Small intestine (tissue), 7 donors: ENCODE data around the gene MCF2L2. TPM values are rescaled to one million over a fixed set of nuclear protein-coding genes. Genes with fewer than 3 reads are reported as not detected.

Source experiments
- DNase-seq, 2 donors: peaks; one replicate each; pipeline versions ENCODE4 v3.0.0 to v3.0.0-alpha.2; 2013
- FAIRE-seq: peaks from 2 replicates; lab custom pipeline; 2012; peaks lifted over from hg19 to GRCh38; lab: Jason Lieb, UNC
- H3K27ac ChIP-seq, 3 donors: one replicate each; pipeline ENCODE4 v1.5.1; 2013; ENCODE audit warnings: low read length in 2 of 3, mild to moderate bottlenecking in 2 of 3, control low read depth in 1 of 3, inconsistent platforms in 1 of 3, low read depth in 1 of 3, moderate library complexity in 1 of 3
- H3K27me3 ChIP-seq, 3 donors: one replicate each; pipeline ENCODE4 v1.6.1; 2013; ENCODE audit warnings: low read length in 3 of 3, inconsistent platforms in 1 of 3; ENCODE audit not compliant: control insufficient read depth in 3 of 3, insufficient read depth in 3 of 3
- H3K36me3 ChIP-seq, 3 donors: one replicate each; pipeline ENCODE4 v1.6.1; 2013; ENCODE audit warnings: low read length in 3 of 3, inconsistent platforms in 1 of 3, low read depth in 1 of 3, mild to moderate bottlenecking in 1 of 3, moderate library complexity in 1 of 3; ENCODE audit not compliant: control insufficient read depth in 3 of 3, insufficient read depth in 2 of 3
- H3K4me1 ChIP-seq, 3 donors: one replicate each; pipeline ENCODE4 v1.6.1; 2013; ENCODE audit warnings: low read length in 2 of 3, inconsistent platforms in 1 of 3, low read depth in 1 of 3, mild to moderate bottlenecking in 1 of 3, moderate library complexity in 1 of 3; ENCODE audit not compliant: control insufficient read depth in 3 of 3, insufficient read depth in 2 of 3
- H3K4me3 ChIP-seq, 3 donors: one replicate each; pipeline ENCODE4 v1.5.1; 2013; ENCODE audit warnings: low read length in 3 of 3, control low read depth in 1 of 3, inconsistent platforms in 1 of 3, low read depth in 1 of 3, mild to moderate bottlenecking in 1 of 3, moderate library complexity in 1 of 3
- H3K9me3 ChIP-seq, 2 donors: one replicate each; pipeline ENCODE4 v1.6.1; 2013; ENCODE audit warnings: low read depth in 1 of 2, low read length in 1 of 2; ENCODE audit not compliant: control insufficient read depth in 2 of 2, insufficient read depth in 1 of 2
- WGBS, 3 donors: extraction: QIAGEN DNeasy Blood & Tissue Kit; methylation state at CpG; one replicate each; pipeline ENCODE4 v1.1.7; 2013; 5-methylcytosine and 5-hydroxymethylcytosine counted together
- polyA plus RNA-seq, 4 donors: library from polyadenylated mRNA; stranded (reverse) in 3 of 4; unstranded in 1 of 4; fragments of 200-250 nt in 3 of 4; fragments of 120-200 nt in 1 of 4; gene quantifications; one replicate each; pipeline versions ENCODE4 v1.2.1 to v1.2.3, GENCODE V29; 2013
- donor health status: healthy with polysubstance abuse.
- donor health status: control.
- donor health status: control.
- donor health status: Bipolar disorder and iron deficiency.
- donor health status: healthy.

Gene MCF2L2
- polyA plus RNA-seq, 4 donors = 1.1 to 1.3 (median 1.2) TPM; not detected in 1

GRCh38 chr3:183437666-183438564 lies 9.5 kb upstream of the MCF2L2 start:
- no peak for FAIRE-seq

GRCh38 chr3:183437061-183437460 lies 8.6 kb upstream of the MCF2L2 start:
- no peak overlapping the region for H3K27ac ChIP-seq
- H3K4me3 ChIP-seq = no peak overlapping the region
- DNase-seq (no peak), FAIRE-seq (no peak)
- peaks cover 0 to 1% (median 0%) of the 10 kb centered on the region in 3 donors for H3K27me3 ChIP-seq
- H3K9me3 ChIP-seq = no peaks in the 10 kb centered on the region
- 69 to 95% (median 84%) methylated on average over 1 of the region's 1 CpG for WGBS, 3 donors
- H3K4me1 ChIP-seq = no peaks in the 10 kb centered on the region
- no peaks in the 10 kb centered on the region for H3K36me3 ChIP-seq

More at GRCh38 chr3:183437666-183438564, 9.5 kb upstream of the MCF2L2 start:
- WGBS, 3 donors = 83 to 92% (median 86%) methylated on average over 6 of the region's 6 CpGs
- H3K27ac ChIP-seq = no peak overlapping the region
- H3K27me3 ChIP-seq = no peaks in the 10 kb centered on the region
- DNase-seq = no peak
- no peaks in the 10 kb centered on the region for H3K9me3 ChIP-seq
- H3K4me1 ChIP-seq = no peaks in the 10 kb centered on the region
- no peaks in the 10 kb centered on the region for H3K36me3 ChIP-seq
- H3K4me3 ChIP-seq = no peak overlapping the region

GRCh38 chr3:183435661-183436060 lies 7.2 kb upstream of the MCF2L2 start:
- Histone ChIP-seq H3K27ac (no peak overlapping the region), H3K9me3 (no peaks in the 10 kb centered on the region), H3K27me3 (peaks cover 0 to 13% (median 0%) of the 10 kb centered on the region in 3 donors), H3K36me3 (no peaks in the 10 kb centered on the region), H3K4me1 (no peaks in the 10 kb centered on the region), H3K4me3 (no peak overlapping the region)
- DNase-seq = no peak
- no peak for FAIRE-seq
- 57 to 90% (median 86%) methylated on average over 1 of the region's 1 CpG for WGBS, 3 donors

- DNase-seq (no peak), FAIRE-seq (no peak)
- no peaks in the 10 kb centered on the region for H3K36me3 ChIP-seq
- no peak overlapping the region for H3K27ac ChIP-seq
- H3K4me3 ChIP-seq = no peak overlapping the region
- H3K27me3 ChIP-seq = peaks cover 0 to 19% (median 0%) of the 10 kb centered on the region in 3 donors
- no peaks in the 10 kb centered on the region for H3K4me1 ChIP-seq
- 85 to 93% (median 90%) methylated on average over 2 of the region's 2 CpGs for WGBS, 3 donors
- no peaks in the 10 kb centered on the region for H3K9me3 ChIP-seq
Measured at GRCh38 chr3:183434992-183435391, 6.6 kb upstream of the MCF2L2 start.

GRCh38 chr3:183434503-183434902 lies 6.1 kb upstream of the MCF2L2 start:
- FAIRE-seq (no peak), DNase-seq (no peak)
- 4 to 33% (median 30%) methylated on average over 5 to 9 of the region's 9 CpGs for WGBS, 3 donors
- Histone ChIP-seq H3K36me3 (no peaks in the 10 kb centered on the region), H3K4me3 (no peak overlapping the region), H3K9me3 (no peaks in the 10 kb centered on the region), H3K27ac (no peak overlapping the region), H3K27me3 (peaks cover 0 to 23% (median 0%) of the 10 kb centered on the region in 3 donors), H3K4me1 (no peaks in the 10 kb centered on the region)

- FAIRE-seq = no peak
- peaks cover 0 to 62% (median 0%) of the 10 kb centered on the region in 3 donors for H3K27me3 ChIP-seq
- H3K27ac ChIP-seq = no peak overlapping the region
- no peaks in the 10 kb centered on the region for H3K9me3 ChIP-seq
- H3K36me3 ChIP-seq = no peaks in the 10 kb centered on the region
- H3K4me3 ChIP-seq = no peak overlapping the region
- no peak for DNase-seq
- H3K4me1 ChIP-seq = peaks cover 0 to 8% (median 2%) of the 10 kb centered on the region in 3 donors
- WGBS, 3 donors = 62 to 66% (median 65%) methylated on average over 5 of the region's 5 CpGs
Measured at GRCh38 chr3:183430325-183430957, 2.0 kb upstream of the MCF2L2 start.

GRCh38 chr3:183427876-183428446 lies 458 bp downstream of the MCF2L2 start:
- H3K27ac ChIP-seq = peak overlapping the region in 1 of 3 donors; percentile 25
- H3K36me3 ChIP-seq = no peaks in the 10 kb centered on the region
- DNase-seq (peak; percentile 18 to 52), FAIRE-seq (no peak)
- H3K4me3 ChIP-seq = peak overlapping the region; percentile 44 to 62 (median 56)
- H3K27me3 ChIP-seq = peaks cover 0 to 65% (median 0%) of the 10 kb centered on the region in 3 donors
- 1 to 2% (median 1%) methylated on average over 39 to 47 of the region's 47 CpGs for WGBS, 3 donors
- no peaks in the 10 kb centered on the region for H3K9me3 ChIP-seq
- peaks cover 0 to 8% (median 2%) of the 10 kb centered on the region in 3 donors for H3K4me1 ChIP-seq

GRCh38 chr3:183427196-183427875 lies 1.1 kb downstream of the MCF2L2 start:
- 33 to 38% (median 33%) methylated on average over 28 of the region's 28 CpGs for WGBS, 3 donors
- H3K4me1 ChIP-seq = peaks cover 0 to 8% (median 2%) of the 10 kb centered on the region in 3 donors
- FAIRE-seq (no peak), DNase-seq (no peak)
- no peak overlapping the region for H3K27ac ChIP-seq
- H3K4me3 ChIP-seq = peak overlapping the region in 2 of 3 donors; percentile 56 to 62
- peaks cover 0 to 65% (median 0%) of the 10 kb centered on the region in 3 donors for H3K27me3 ChIP-seq
- H3K36me3 ChIP-seq = no peaks in the 10 kb centered on the region
- H3K9me3 ChIP-seq = peaks cover 0 to 3% of the 10 kb centered on the region in 2 donors
